ENCODE results near the gene SUMO2.

SUMO2 gene

GRCh38 chr17:75181110-75181509 lies 1.6 kb downstream of the SUMO2 start:
- Histone ChIP-seq H3K27ac (no peak overlapping the region), H2AFZ (no peak overlapping the region), H3K4me2 (ENCODE audit: low read length) (peak overlapping the region; percentile 84), H3K4me1 (no peaks in the 10 kb centered on the region), H3K4me3 (ENCODE audit: low read depth, low read length) (peak overlapping the region; percentile 90), H3K9me3 (ENCODE audit: control insufficient read depth, low read length) (no peaks in the 10 kb centered on the region), H3K36me3 (ENCODE audit: control insufficient read depth, insufficient read depth, low read length) (no peaks in the 10 kb centered on the region), H3K79me2 (peaks cover 8% of the 10 kb centered on the region), H3K9ac (no peak overlapping the region), H3K27me3 (ENCODE audit: control insufficient read depth, insufficient read depth, low read length) (no peaks in the 10 kb centered on the region)
- no peak for TF ChIP-seq CTCF (IDR thresholded peaks at IDR 0.05)

DNA sequence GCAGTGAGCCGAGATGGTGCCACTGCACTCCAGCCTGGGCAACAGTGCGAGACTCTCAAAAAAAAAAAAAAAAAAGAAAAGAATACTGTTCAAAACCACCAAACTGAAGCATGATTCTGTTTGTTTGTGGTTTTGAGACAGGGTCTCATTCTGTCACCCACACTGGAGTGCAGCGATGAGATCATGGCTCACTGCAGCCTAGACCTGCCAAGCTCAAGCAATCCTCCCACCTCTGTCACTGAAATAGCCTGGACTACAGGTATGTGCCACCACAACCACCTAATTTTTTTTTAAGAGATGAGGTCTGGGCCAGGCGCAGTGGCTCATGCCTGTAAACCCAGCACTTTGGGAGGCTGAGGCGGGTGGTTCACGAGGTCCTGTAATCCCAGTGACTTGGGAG lies 4.3 kb downstream of the SUMO2 start:
- Histone ChIP-seq H3K4me3 (ENCODE audit: low read depth, low read length) (no peak overlapping the region), H2AFZ (no peak overlapping the region), H3K9ac (no peak overlapping the region), H3K9me3 (ENCODE audit: control insufficient read depth, low read length) (no peaks in the 10 kb centered on the region), H3K27ac (no peak overlapping the region), H3K4me2 (ENCODE audit: low read length) (no peak overlapping the region), H3K79me2 (peaks cover 17% of the 10 kb centered on the region), H3K36me3 (ENCODE audit: control insufficient read depth, insufficient read depth, low read length) (no peaks in the 10 kb centered on the region), H3K27me3 (ENCODE audit: control insufficient read depth, insufficient read depth, low read length) (no peaks in the 10 kb centered on the region), H3K4me1 (no peaks in the 10 kb centered on the region)
- no peak for TF ChIP-seq CTCF (IDR thresholded peaks at IDR 0.05)

GRCh38 chr17:75176625-75177024 lies 6.1 kb downstream of the SUMO2 start:
- Histone ChIP-seq H3K4me3 (ENCODE audit: low read depth, low read length) (no peak overlapping the region), H3K4me1 (no peaks in the 10 kb centered on the region), H3K27ac (no peak overlapping the region), H3K9ac (no peak overlapping the region), H3K36me3 (ENCODE audit: control insufficient read depth, insufficient read depth, low read length) (no peaks in the 10 kb centered on the region), H3K9me3 (ENCODE audit: control insufficient read depth, low read length) (no peaks in the 10 kb centered on the region), H2AFZ (no peak overlapping the region), H3K4me2 (ENCODE audit: low read length) (no peak overlapping the region), H3K27me3 (ENCODE audit: control insufficient read depth, insufficient read depth, low read length) (no peaks in the 10 kb centered on the region), H3K79me2 (peaks cover 22% of the 10 kb centered on the region)
- TF ChIP-seq CTCF (IDR thresholded peaks at IDR 0.05), result no peak

DNA sequence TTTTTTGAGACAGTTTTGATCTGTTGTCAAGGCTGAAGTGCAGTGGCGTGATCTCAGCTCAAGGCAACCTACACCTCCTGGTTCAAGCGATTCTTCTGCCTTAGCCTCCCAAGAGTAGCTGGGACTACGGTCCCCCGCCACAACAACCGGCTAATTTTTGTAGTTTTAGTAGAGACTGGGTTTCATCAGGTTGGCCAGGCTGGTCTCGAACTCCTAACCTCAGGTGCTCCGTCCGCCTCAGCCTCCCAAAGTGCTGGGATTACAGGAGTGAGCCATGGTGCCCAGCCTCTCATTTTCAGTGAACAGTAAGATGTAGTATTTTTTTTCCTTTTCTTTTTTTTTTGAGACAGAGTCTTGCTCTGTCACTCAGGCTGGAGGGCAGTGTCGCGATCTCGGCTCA lies 7.8 kb downstream of the SUMO2 start:
- H3K4me1 ChIP-seq, result no peaks in the 10 kb centered on the region
- no peak overlapping the region for H3K4me3 ChIP-seq (ENCODE audit: low read depth, low read length)
- no peaks in the 10 kb centered on the region for H3K9me3 ChIP-seq (ENCODE audit: control insufficient read depth, low read length)
- no peaks in the 10 kb centered on the region for H3K27me3 ChIP-seq (ENCODE audit: control insufficient read depth, insufficient read depth, low read length)
- H3K36me3 ChIP-seq (ENCODE audit: control insufficient read depth, insufficient read depth, low read length), result no peaks in the 10 kb centered on the region
- no peak overlapping the region for H3K4me2 ChIP-seq (ENCODE audit: low read length)
- H3K27ac ChIP-seq, result no peak overlapping the region
- no peak overlapping the region for H3K9ac ChIP-seq
- peaks cover 28% of the 10 kb centered on the region for H3K79me2 ChIP-seq
- TF ChIP-seq CTCF (IDR thresholded peaks at IDR 0.05), result no peak
- H2AFZ ChIP-seq, result no peak overlapping the region

DNA sequence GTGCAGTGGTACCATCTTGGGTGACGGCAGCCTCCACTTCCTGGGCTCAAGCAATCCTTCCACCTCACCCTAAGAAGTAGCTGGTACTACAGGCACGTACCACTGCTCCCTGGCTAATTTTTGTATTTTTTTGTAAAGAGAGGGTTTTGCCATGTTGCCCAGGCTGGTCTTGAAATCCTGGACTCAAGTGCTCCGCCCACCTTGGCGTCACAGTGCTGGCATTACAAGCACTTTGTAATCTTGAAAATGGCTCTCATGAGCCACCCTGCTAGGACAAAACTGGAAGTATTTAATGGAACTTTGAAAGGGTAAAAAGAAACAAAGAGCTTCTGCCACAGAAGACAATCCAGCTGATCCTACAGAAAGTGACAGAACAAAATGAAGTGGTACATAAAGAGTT lies 9.2 kb downstream of the SUMO2 start:
- no peak overlapping the region for H3K9ac ChIP-seq
- no peak for TF ChIP-seq CTCF (IDR thresholded peaks at IDR 0.05)
- H3K4me3 ChIP-seq (ENCODE audit: low read depth, low read length), result no peak overlapping the region
- peaks cover 33% of the 10 kb centered on the region for H3K79me2 ChIP-seq
- no peaks in the 10 kb centered on the region for H3K27me3 ChIP-seq (ENCODE audit: control insufficient read depth, insufficient read depth, low read length)
- no peaks in the 10 kb centered on the region for H3K36me3 ChIP-seq (ENCODE audit: control insufficient read depth, insufficient read depth, low read length)
- H2AFZ ChIP-seq, result no peak overlapping the region
- H3K4me2 ChIP-seq (ENCODE audit: low read length), result no peak overlapping the region
- H3K4me1 ChIP-seq, result no peaks in the 10 kb centered on the region
- no peak overlapping the region for H3K27ac ChIP-seq
- H3K9me3 ChIP-seq (ENCODE audit: control insufficient read depth, low read length), result no peaks in the 10 kb centered on the region
